Muscle of leg (tissue), 16 donors: ENCODE results near the gene SLC2A6. TPM values are rescaled to one million over a fixed set of nuclear protein-coding genes. Genes with fewer than 3 reads are reported as not detected.

ENCODE experiments used
- DNase-seq: peaks from one replicate; pipeline ENCODE4 v3.0.0; 2013
- H3K27ac ChIP-seq: one replicate; pipeline ENCODE4 v1.5.1; 2013; ENCODE audit warnings: mild to moderate bottlenecking, low read length, control low read depth
- H3K27me3 ChIP-seq: one replicate; pipeline ENCODE4 v1.6.1; 2013; ENCODE audit warnings: low read length; ENCODE audit not compliant: control insufficient read depth, insufficient read depth
- H3K36me3 ChIP-seq: one replicate; pipeline ENCODE4 v1.6.1; 2013; ENCODE audit warnings: low read length; ENCODE audit not compliant: control insufficient read depth, insufficient read depth
- H3K4me1 ChIP-seq: one replicate; pipeline ENCODE4 v1.6.1; 2013; ENCODE audit warnings: low read length; ENCODE audit not compliant: control insufficient read depth, insufficient read depth
- H3K4me3 ChIP-seq: one replicate; pipeline ENCODE4 v1.5.1; 2013; ENCODE audit warnings: low read length, control low read depth
- H3K9me3 ChIP-seq: replicated peaks from 2 replicates; pipeline ENCODE4 v1.6.1; 2013; ENCODE audit warnings: low read depth, low read length; ENCODE audit not compliant: control insufficient read depth
- WGBS: methylation state at CpG from one replicate; pipeline ENCODE4 v1.1.5; 2013; ENCODE audit warnings: missing lambda C conversion rate; ENCODE audit not compliant: insufficient coverage; 5-methylcytosine and 5-hydroxymethylcytosine counted together
- long read RNA-seq, 11 donors: transcript quantifications; one replicate each; lab custom pipeline, GENCODE V29; 2026
- polyA plus RNA-seq, 8 donors: library from polyadenylated mRNA; unstranded; fragments of 120-200 nt; gene quantifications; one replicate each; pipeline versions ENCODE4 v1.2.1 to v1.2.3, GENCODE V29; 2013; ENCODE audit warnings: inconsistent platforms in 1 of 8, low replicate concordance in 1 of 8; ENCODE audit not compliant: insufficient read length in 8 of 8, insufficient read depth in 1 of 8
- total RNA-seq: library from RNA; stranded (reverse); fragments of 120-200 nt; gene quantifications from one replicate; pipeline ENCODE4 v1.2.4, GENCODE V29; 2013

The SLC2A6 gene, protein sequence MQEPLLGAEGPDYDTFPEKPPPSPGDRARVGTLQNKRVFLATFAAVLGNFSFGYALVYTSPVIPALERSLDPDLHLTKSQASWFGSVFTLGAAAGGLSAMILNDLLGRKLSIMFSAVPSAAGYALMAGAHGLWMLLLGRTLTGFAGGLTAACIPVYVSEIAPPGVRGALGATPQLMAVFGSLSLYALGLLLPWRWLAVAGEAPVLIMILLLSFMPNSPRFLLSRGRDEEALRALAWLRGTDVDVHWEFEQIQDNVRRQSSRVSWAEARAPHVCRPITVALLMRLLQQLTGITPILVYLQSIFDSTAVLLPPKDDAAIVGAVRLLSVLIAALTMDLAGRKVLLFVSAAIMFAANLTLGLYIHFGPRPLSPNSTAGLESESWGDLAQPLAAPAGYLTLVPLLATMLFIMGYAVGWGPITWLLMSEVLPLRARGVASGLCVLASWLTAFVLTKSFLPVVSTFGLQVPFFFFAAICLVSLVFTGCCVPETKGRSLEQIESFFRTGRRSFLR
- total RNA-seq (0.44 TPM), polyA plus RNA-seq (1 to 10 TPM in 7 of 8 donors, under 1 TPM in 1; 0.91 to 2.1 (median 1.4) TPM)
- long read RNA-seq, donor 1 = 0 reads
- long read RNA-seq, donor 2 = 0 reads
- long read RNA-seq, donor 3 = 0 reads
- long read RNA-seq, donor 4 = 0 reads
- long read RNA-seq, donor 5, partial matches to known transcripts = 0 of 1 reads
- long read RNA-seq, donor 5, other reads (novel, unspliced or antisense) = 0 of 1 reads
- long read RNA-seq, donor 6, partial matches to known transcripts = 0 of 2 reads
- long read RNA-seq, donor 6, other reads (novel, unspliced or antisense) = 0 of 2 reads
- long read RNA-seq, donor 7 = 0 reads
- long read RNA-seq, donor 8 = 0 reads
- long read RNA-seq, donor 9 = 0 reads
- long read RNA-seq, donor 10 = 0 reads
- long read RNA-seq, donor 11 = 0 reads

- H3K9me3 ChIP-seq = no peaks in the 10 kb centered on the region
- peaks cover 12% of the 10 kb centered on the region for H3K4me1 ChIP-seq
- peak; percentile 88 for DNase-seq
- H3K27me3 ChIP-seq = peaks cover 25% of the 10 kb centered on the region
- under 1% methylated on average over 67 of the region's 84 CpGs for WGBS
- H3K4me3 ChIP-seq = peak within 1 kb of the TSS; percentile 43
- no peak within 1 kb of the TSS for H3K27ac ChIP-seq
- no peaks in the 10 kb centered on the region for H3K36me3 ChIP-seq
Measured at GRCh38 chr9:133478851-133479711, at the start of gene SLC2A6. SLC2A6 (minus strand) TSS chr9:133479099; CDS start chr9:133479059, 40 bp downstream.

- WGBS = 29% methylated on average over 17 of the region's 22 CpGs
- H3K4me1 ChIP-seq = peaks cover 92% of the 10 kb centered on the region
- DNase-seq = peak; percentile 72
- H3K36me3 ChIP-seq = no peaks in the 10 kb centered on the region
- H3K27me3 ChIP-seq = peaks cover 10% of the 10 kb centered on the region
- no peak overlapping the region for H3K4me3 ChIP-seq
- no peaks in the 10 kb centered on the region for H3K9me3 ChIP-seq
- H3K27ac ChIP-seq = peak overlapping the region; percentile 78
Measured at GRCh38 chr9:133528001-133528875, 49.3 kb upstream of the SLC2A6 start.

GRCh38 chr9:133527444-133527920, 48.6 kb upstream of the SLC2A6 start:
- H3K36me3 ChIP-seq = no peaks in the 10 kb centered on the region
- H3K9me3 ChIP-seq = no peaks in the 10 kb centered on the region
- H3K4me3 ChIP-seq = no peak overlapping the region
- WGBS = 7% methylated on average over 17 of the region's 18 CpGs
- H3K4me1 ChIP-seq = peaks cover 92% of the 10 kb centered on the region
- peaks cover 9% of the 10 kb centered on the region for H3K27me3 ChIP-seq
- peak overlapping the region; percentile 78 for H3K27ac ChIP-seq
- peak; percentile 95 for DNase-seq

DNA sequence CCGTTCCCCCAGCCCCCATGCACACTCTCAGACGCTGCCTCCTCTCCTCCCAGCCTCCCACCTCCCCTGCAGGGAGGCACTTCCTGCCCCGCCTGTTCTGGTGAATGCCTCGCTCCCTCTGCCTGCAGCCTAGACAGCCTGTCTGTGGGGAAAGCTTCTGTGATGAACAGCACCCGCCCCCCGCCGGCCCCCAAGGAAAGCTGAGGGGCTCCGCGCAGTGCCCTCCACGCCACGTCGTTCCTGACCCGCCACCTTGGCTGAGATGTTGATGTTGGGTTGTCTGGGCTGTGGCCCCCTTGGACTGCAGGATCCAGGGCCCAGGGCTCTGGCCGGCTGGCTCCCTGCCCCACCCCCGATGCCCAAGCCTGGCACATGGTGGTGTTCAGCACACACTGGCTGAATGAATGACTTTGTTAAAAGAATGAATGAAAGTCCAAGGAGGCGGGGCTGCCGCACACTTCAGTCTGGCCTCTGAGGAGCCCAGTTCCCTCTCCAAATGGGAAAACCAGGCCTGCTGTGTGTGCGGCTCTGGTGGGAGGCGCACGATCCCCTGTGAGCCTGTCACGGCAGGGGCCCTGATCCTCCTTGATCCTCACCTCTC, 47.9 kb upstream of the SLC2A6 start:
- Histone ChIP-seq H3K27me3 (peaks cover 9% of the 10 kb centered on the region), H3K9me3 (no peaks in the 10 kb centered on the region), H3K27ac (peak overlapping the region; percentile 78), H3K36me3 (no peaks in the 10 kb centered on the region), H3K4me3 (no peak overlapping the region), H3K4me1 (peaks cover 92% of the 10 kb centered on the region)
- no peak for DNase-seq
- WGBS = 13% methylated on average over 19 of the region's 21 CpGs

- H3K36me3 ChIP-seq = no peaks in the 10 kb centered on the region
- WGBS = 62% methylated on average over 5 of the region's 8 CpGs
- no peak overlapping the region for H3K27ac ChIP-seq
- H3K27me3 ChIP-seq = peaks cover 6% of the 10 kb centered on the region
- no peak for DNase-seq
- no peaks in the 10 kb centered on the region for H3K9me3 ChIP-seq
- no peak overlapping the region for H3K4me3 ChIP-seq
- H3K4me1 ChIP-seq = peaks cover 88% of the 10 kb centered on the region
Measured at GRCh38 chr9:133525677-133526076, 46.8 kb upstream of the SLC2A6 start.

GRCh38 chr9:133524679-133525228, 45.9 kb upstream of the SLC2A6 start, which contains the start of gene MYMK:
MYMK (minus strand) TSS chr9:133524959; CDS start chr9:133524844, 115 bp downstream.
- peak within 1 kb of the TSS; percentile 44 for H3K4me3 ChIP-seq
- WGBS = 91% methylated on average over 13 of the region's 17 CpGs
- H3K36me3 ChIP-seq = no peaks in the 10 kb centered on the region
- H3K27ac ChIP-seq = peak within 1 kb of the TSS; percentile 90
- H3K4me1 ChIP-seq = peaks cover 85% of the 10 kb centered on the region
- DNase-seq = peak; percentile 55
- H3K9me3 ChIP-seq = no peaks in the 10 kb centered on the region
- H3K27me3 ChIP-seq = peaks cover 5% of the 10 kb centered on the region

GRCh38 chr9:133524146-133524545, 45.2 kb upstream of the SLC2A6 start:
- H3K36me3 ChIP-seq = no peaks in the 10 kb centered on the region
- no peaks in the 10 kb centered on the region for H3K9me3 ChIP-seq
- 100% methylated on average over 1 of the region's 5 CpGs for WGBS
- DNase-seq = no peak
- H3K27ac ChIP-seq = peak overlapping the region; percentile 90
- peaks cover under 1% of the 10 kb centered on the region for H3K27me3 ChIP-seq
- peaks cover 78% of the 10 kb centered on the region for H3K4me1 ChIP-seq
- H3K4me3 ChIP-seq = peak overlapping the region; percentile 44

GRCh38 chr9:133523106-133523505, 44.2 kb upstream of the SLC2A6 start:
- H3K4me3 ChIP-seq = peak overlapping the region; percentile 44
- H3K27ac ChIP-seq = peak overlapping the region; percentile 90
- H3K27me3 ChIP-seq = no peaks in the 10 kb centered on the region
- WGBS = 88% methylated on average over 8 of the region's 8 CpGs
- no peak for DNase-seq
- peaks cover 68% of the 10 kb centered on the region for H3K4me1 ChIP-seq
- no peaks in the 10 kb centered on the region for H3K9me3 ChIP-seq
- no peaks in the 10 kb centered on the region for H3K36me3 ChIP-seq
